Sigmoid colon (tissue), 4 donors: ENCODE results near the gene PPOX.

Source experiments
- CTCF ChIP-seq, 4 experiments: fragments of 450-650 bp in 3 of 4; fragments of 200-600 bp in 1 of 4; IDR thresholded peaks; one replicate each; pipeline ENCODE4 v1.5.1; 2016 to 2019; ENCODE audit warnings: antibody characterized with exemption in 4 of 4, mild to moderate bottlenecking in 3 of 4, moderate library complexity in 2 of 4
- EP300 ChIP-seq, 4 donors: sonication (generic); formaldehyde crosslinking; IDR thresholded peaks; one replicate each; pipeline ENCODE4 v1.6.1; 2017; ENCODE audit warnings: antibody characterized with exemption in 4 of 4
- POLR2A ChIP-seq, 2 donors: fragments of 450-650 bp; IDR thresholded peaks; one replicate each; pipeline ENCODE4 v1.6.1; 2016; ENCODE audit warnings: antibody characterized with exemption in 2 of 2, mild to moderate bottlenecking in 2 of 2, moderate library complexity in 2 of 2
- POLR2AphosphoS5 ChIP-seq, 4 donors: sonication (generic); formaldehyde crosslinking; IDR thresholded peaks; one replicate each; pipeline ENCODE4 v1.6.1; 2017; ENCODE audit warnings: antibody characterized with exemption in 4 of 4

- no peak for TF ChIP-seq EP300 (IDR thresholded peaks at IDR 0.05)
- no peak for TF ChIP-seq POLR2A (IDR thresholded peaks at IDR 0.05)
- peak; percentile 61 to 85 (median 73) for TF ChIP-seq CTCF (IDR thresholded peaks at IDR 0.05)
- TF ChIP-seq POLR2AphosphoS5 (IDR thresholded peaks at IDR 0.05): peak in 1 of 4 donors; percentile 15
These were observed 26.5 kb downstream of the PPOX start for GRCh38 chr1:161192476-161193465.
